OCI-LY1 (cell line): ENCODE data around the gene COX10.

Experiments used
- H2AFZ ChIP-seq: fragments of 200-600 bp; sonication (generic), shearing (Covaris generic); 2 replicates; pipeline ENCODE4 v1.6.0; 2014; ENCODE audit warnings: antibody characterized with exemption, mild to moderate bottlenecking, low read length
- H3F3A ChIP-seq: fragments of 200-600 bp; sonication (generic), shearing (Covaris generic); 2 replicates; pipeline ENCODE4 v1.6.0; 2014; ENCODE audit warnings: mild to moderate bottlenecking, antibody characterized with exemption, low read length, moderate library complexity; ENCODE audit not compliant: insufficient read depth
- H3K27ac ChIP-seq: fragments of 200-600 bp; sonication (generic); 2 replicates; pipeline ENCODE4 v1.5.1; 2014; ENCODE audit warnings: low read length, mixed run types, mild to moderate bottlenecking, low read depth; ENCODE audit not compliant: poor library complexity, severe bottlenecking
- H3K27me3 ChIP-seq: fragments of 200-600 bp; sonication (generic); 2 replicates; pipeline ENCODE4 v1.6.0; 2014; ENCODE audit warnings: antibody characterized with exemption, mild to moderate bottlenecking, low read length, moderate library complexity; ENCODE audit not compliant: insufficient read depth
- H3K36me3 ChIP-seq: fragments of 200-600 bp; sonication (generic); 2 replicates; pipeline ENCODE4 v1.6.1; 2014; ENCODE audit warnings: mild to moderate bottlenecking, antibody characterized with exemption, low read length, moderate library complexity, mixed read lengths; ENCODE audit not compliant: insufficient read depth
- H3K4me1 ChIP-seq: fragments of 200-600 bp; sonication (generic); 2 replicates; pipeline ENCODE4 v1.5.1; 2014; ENCODE audit warnings: mild to moderate bottlenecking, low read length, moderate library complexity; ENCODE audit not compliant: insufficient read depth, severe bottlenecking
- H3K4me2 ChIP-seq: fragments of 200-600 bp; sonication (generic), shearing (Covaris generic); 2 replicates; pipeline ENCODE4 v1.6.1; 2014; ENCODE audit warnings: low read length
- H3K4me3 ChIP-seq: fragments of 200-600 bp; sonication (generic); 2 replicates; pipeline ENCODE4 v1.5.1; 2014; ENCODE audit warnings: low read length, low read depth, mild to moderate bottlenecking, mixed read lengths; ENCODE audit not compliant: poor library complexity, severe bottlenecking
- H3K79me2 ChIP-seq: fragments of 200-600 bp; shearing (Covaris generic); 2 replicates; pipeline ENCODE4 v1.6.1; 2016; ENCODE audit warnings: mixed run types, low read length, mixed read lengths; ENCODE audit not compliant: insufficient read depth
- H3K9ac ChIP-seq: fragments of 200-600 bp; sonication (generic), shearing (Covaris generic); 2 replicates; pipeline ENCODE4 v1.6.1; 2014; ENCODE audit warnings: mild to moderate bottlenecking, low read length, mixed read lengths
- H3K9me2 ChIP-seq: fragments of 200-600 bp; sonication (generic), shearing (Covaris generic); 2 replicates; pipeline ENCODE4 v1.6.1; 2014; ENCODE audit warnings: low read depth, mild to moderate bottlenecking, low read length, mixed read lengths
- H3K9me3 ChIP-seq: fragments of 200-600 bp; shearing (Covaris generic); 2 replicates; pipeline ENCODE4 v1.6.1; 2014; ENCODE audit warnings: low read length, mixed read lengths
- H4K20me1 ChIP-seq: fragments of 200-600 bp; sonication (generic), shearing (Covaris generic); 2 replicates; pipeline ENCODE4 v1.6.0; 2016; ENCODE audit warnings: mild to moderate bottlenecking, low read length; ENCODE audit not compliant: insufficient read depth
- EZH2 ChIP-seq: fragments of 200-600 bp; sonication (generic), shearing (Covaris generic); IDR thresholded peaks from 2 replicates; pipeline ENCODE4 v1.8.0; 2017; ENCODE audit warnings: borderline replicate concordance, mixed run types, mild to moderate bottlenecking, antibody characterized with exemption, low read length, moderate library complexity, mixed read lengths
- TF ChIP-seq, protein P1 (sequence below): fragments of 200-600 bp; sonication (generic), shearing (Covaris generic); IDR thresholded peaks from 2 replicates; pipeline ENCODE4 v1.5.1; 2017; ENCODE audit warnings: mild to moderate bottlenecking, antibody characterized with exemption, low read length, moderate library complexity, mixed read lengths

Gene COX10

DNA sequence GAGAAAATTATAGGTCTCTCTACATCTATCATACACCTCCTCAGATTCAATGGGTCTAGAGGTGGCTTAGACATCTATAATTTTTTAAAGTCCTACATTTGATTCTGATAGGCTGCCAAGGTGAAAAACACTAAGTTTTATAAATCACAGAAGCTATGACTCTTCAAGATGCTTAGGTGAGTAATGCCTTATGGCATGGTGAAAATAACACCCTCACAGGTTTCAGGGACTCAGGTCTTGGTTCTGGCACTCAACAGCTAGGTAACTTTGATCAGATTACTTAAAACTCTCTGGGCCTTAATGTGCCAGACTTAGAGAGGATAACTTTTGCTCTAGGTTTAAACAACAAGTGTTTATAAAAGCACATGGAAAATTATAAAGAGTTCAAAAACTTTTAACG, 2.0 kb upstream of the COX10 start:
- H3K27me3 ChIP-seq, result no peaks in the 10 kb centered on the region

DNA sequence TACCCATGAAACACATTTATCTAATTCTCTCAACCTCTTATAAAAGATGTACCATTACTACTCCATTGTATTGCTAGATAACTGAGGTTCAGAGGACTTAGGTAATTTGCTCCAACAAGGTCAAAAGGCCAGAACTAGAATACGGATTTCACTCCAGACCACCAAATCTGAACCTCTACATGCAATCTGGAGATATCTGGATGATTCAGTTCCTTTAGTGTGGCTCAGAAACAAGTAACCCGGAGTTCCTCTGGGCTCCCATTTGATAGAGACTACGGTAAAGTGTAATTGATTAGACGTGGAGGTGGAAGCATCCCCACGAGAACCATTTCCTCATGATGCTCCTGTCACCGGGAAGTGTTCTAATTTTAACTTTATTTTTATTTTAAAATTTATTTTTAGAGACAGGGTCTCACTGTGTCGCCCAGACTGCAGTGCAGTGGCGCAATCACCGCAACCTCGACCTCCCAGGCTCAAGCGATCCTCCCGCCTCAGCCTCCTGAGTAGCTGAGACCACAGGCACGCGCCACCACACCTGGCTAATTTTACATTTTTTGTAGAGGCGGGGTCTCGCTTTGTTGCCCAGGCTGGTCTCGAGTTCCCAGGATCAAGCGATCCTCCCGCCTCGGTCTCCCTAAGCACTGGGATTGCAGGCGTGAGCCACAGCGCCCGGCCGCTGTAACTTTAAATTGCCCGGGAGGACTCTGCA, 608 bp upstream of the COX10 start:
- TF ChIP-seq, protein P1, sequence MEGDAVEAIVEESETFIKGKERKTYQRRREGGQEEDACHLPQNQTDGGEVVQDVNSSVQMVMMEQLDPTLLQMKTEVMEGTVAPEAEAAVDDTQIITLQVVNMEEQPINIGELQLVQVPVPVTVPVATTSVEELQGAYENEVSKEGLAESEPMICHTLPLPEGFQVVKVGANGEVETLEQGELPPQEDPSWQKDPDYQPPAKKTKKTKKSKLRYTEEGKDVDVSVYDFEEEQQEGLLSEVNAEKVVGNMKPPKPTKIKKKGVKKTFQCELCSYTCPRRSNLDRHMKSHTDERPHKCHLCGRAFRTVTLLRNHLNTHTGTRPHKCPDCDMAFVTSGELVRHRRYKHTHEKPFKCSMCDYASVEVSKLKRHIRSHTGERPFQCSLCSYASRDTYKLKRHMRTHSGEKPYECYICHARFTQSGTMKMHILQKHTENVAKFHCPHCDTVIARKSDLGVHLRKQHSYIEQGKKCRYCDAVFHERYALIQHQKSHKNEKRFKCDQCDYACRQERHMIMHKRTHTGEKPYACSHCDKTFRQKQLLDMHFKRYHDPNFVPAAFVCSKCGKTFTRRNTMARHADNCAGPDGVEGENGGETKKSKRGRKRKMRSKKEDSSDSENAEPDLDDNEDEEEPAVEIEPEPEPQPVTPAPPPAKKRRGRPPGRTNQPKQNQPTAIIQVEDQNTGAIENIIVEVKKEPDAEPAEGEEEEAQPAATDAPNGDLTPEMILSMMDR, result no peak
- TF ChIP-seq EZH2, result no peak

More for the DNA sequence above, 2.0 kb upstream of the COX10 start:
- Histone ChIP-seq H3K4me2 (no peak overlapping the region), H3K4me1 (peaks cover 25% of the 10 kb centered on the region), H3K36me3 (peaks cover 48% of the 10 kb centered on the region), H3K27ac (no peak overlapping the region), H3K9me3 (peaks cover 9% of the 10 kb centered on the region), H3F3A (no peaks in the 10 kb centered on the region), H3K9me2 (no peaks in the 10 kb centered on the region), H3K9ac (no peak overlapping the region), H3K4me3 (no peak overlapping the region), H2AFZ (no peak overlapping the region), H4K20me1 (no peaks in the 10 kb centered on the region), H3K79me2 (peaks cover 49% of the 10 kb centered on the region)
- TF ChIP-seq, protein P1, result no peak
- no peak for TF ChIP-seq EZH2

DNA sequence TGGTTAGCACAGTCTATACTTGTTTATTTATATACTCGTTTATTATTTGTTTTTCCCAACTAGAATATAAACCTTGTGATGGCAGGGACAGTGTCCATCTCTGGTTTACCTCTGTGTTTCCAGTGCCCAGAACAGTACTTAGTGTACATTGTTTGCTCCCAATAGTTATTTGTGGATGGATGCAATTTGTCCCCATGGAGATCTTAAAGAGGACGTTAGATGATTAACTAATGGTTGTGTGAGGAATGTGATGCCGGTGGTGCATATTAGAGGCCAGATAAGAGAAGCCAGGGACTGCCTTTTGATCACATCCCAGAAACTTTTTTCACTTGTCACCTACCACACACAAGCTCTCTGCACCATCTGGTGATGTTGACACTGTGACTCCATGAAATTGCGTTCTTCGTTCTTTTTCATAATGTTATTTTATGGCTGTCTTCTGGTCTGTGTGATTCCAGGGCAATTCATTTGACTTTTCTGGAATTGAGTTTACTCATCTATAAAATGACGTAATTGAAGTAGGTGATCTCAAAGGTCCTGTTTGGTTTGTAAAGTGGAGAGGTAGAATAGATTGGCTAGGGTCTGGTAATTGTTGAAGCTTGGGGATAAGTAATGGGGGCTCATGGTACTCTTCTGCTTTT, 1.2 kb downstream of the COX10 start:
- peaks cover 67% of the 10 kb centered on the region for H3K79me2 ChIP-seq
- no peak overlapping the region for H2AFZ ChIP-seq
- H3K36me3 ChIP-seq, result peaks cover 35% of the 10 kb centered on the region
- peaks cover 25% of the 10 kb centered on the region for H3K4me1 ChIP-seq
- H3K9me3 ChIP-seq, result peaks cover 5% of the 10 kb centered on the region
- H4K20me1 ChIP-seq, result no peaks in the 10 kb centered on the region
- H3K27ac ChIP-seq, result no peak overlapping the region
- H3K4me3 ChIP-seq, result peak overlapping the region; percentile 96
- H3K4me2 ChIP-seq, result peak overlapping the region; percentile 88
- TF ChIP-seq, protein P1, result no peak
- no peak for TF ChIP-seq EZH2
- no peaks in the 10 kb centered on the region for H3K9me2 ChIP-seq
- no peaks in the 10 kb centered on the region for H3F3A ChIP-seq
- peak overlapping the region; percentile 94 for H3K9ac ChIP-seq
- H3K27me3 ChIP-seq, result no peaks in the 10 kb centered on the region

More for the DNA sequence above, 608 bp upstream of the COX10 start:
- H3F3A ChIP-seq, result no peaks in the 10 kb centered on the region
- no peaks in the 10 kb centered on the region for H4K20me1 ChIP-seq
- peak overlapping the region; percentile 40 for H3K27ac ChIP-seq
- no peaks in the 10 kb centered on the region for H3K9me2 ChIP-seq
- H3K4me1 ChIP-seq, result peaks cover 25% of the 10 kb centered on the region
- peak overlapping the region; percentile 94 for H3K9ac ChIP-seq
- H3K36me3 ChIP-seq, result peaks cover 37% of the 10 kb centered on the region
- peak overlapping the region; percentile 96 for H3K4me3 ChIP-seq
- H3K9me3 ChIP-seq, result peaks cover 9% of the 10 kb centered on the region
- no peaks in the 10 kb centered on the region for H3K27me3 ChIP-seq
- H2AFZ ChIP-seq, result no peak overlapping the region
- peaks cover 63% of the 10 kb centered on the region for H3K79me2 ChIP-seq
- peak overlapping the region; percentile 99 for H3K4me2 ChIP-seq
